A549 treated with DMSO at 1 μM for 4 hours (cell line): ENCODE results near the gene HNRNPU. TPM values are rescaled to one million over a fixed set of nuclear protein-coding genes. Genes with fewer than 3 reads are reported as not detected.

Source experiments
- total RNA-seq: library from RNA; stranded (reverse); fragments of 200-300 nt; extraction: Qiagen RNA extraction; gene quantifications from 5 replicates; pipeline ENCODE4 v1.2.3, GENCODE V29; 2022; ENCODE audit warnings: low read depth

HNRNPU gene
- total RNA-seq, result 378 to 407 TPM (median 397 TPM) in 5 replicates

GRCh38 chr1:244864253-244865027 lies at the start of gene HNRNPU:
Gene HNRNPU (minus strand): TSS chr1:244864543. CDS start chr1:244864307, 236 bp downstream.

GRCh38 chr1:244835276-244836134 lies 28.8 kb downstream of the HNRNPU start, which contains the start of gene COX20:
Gene COX20 (plus strand): TSS chr1:244835658. CDS start chr1:244835715, 57 bp downstream.

Other genes with a start within 250 kb of the HNRNPU start
- gene DESI2, start 211.4 kb downstream of the HNRNPU start, total RNA-seq, result 30.0 to 37.6 TPM (median 33.7 TPM) in 5 replicates
- 33.7 to 50.4 TPM (median 47.4 TPM) in 5 replicates for gene COX20, start 28.9 kb downstream of the HNRNPU start, total RNA-seq